NCI-H2227 treated with DMSO at 0.1 percent for 48 hours (cell line): ENCODE results near the gene EGFR.

Experiments
- DNase-seq: peaks from one replicate; lab custom pipeline; 2025; lab: John Stamatoyannopoulos, UW

EGFR gene

DNA sequence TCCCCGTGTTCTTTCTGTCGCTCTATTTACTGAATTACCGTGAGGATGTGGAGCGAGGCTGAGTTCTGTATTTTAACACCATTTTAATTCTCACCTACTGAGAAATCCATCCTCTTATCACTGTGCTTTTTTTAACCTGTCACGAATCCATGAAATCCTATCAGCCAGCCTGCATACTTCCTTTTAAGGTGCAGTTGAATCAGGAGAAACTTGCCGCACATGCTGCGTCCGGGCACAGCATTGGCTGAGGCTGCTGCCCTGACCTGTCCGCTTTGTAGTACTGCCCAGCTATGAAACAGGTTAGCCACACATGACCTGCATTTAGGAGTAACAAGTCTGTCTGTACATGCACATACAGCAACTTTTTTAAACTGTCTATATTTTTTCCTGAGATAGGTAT is 82.5 kb downstream of the EGFR start:
- DNase-seq: no peak

- no peak for DNase-seq
Measured at GRCh38 chr7:55104123-55104522, 85.3 kb downstream of the EGFR start.

DNA sequence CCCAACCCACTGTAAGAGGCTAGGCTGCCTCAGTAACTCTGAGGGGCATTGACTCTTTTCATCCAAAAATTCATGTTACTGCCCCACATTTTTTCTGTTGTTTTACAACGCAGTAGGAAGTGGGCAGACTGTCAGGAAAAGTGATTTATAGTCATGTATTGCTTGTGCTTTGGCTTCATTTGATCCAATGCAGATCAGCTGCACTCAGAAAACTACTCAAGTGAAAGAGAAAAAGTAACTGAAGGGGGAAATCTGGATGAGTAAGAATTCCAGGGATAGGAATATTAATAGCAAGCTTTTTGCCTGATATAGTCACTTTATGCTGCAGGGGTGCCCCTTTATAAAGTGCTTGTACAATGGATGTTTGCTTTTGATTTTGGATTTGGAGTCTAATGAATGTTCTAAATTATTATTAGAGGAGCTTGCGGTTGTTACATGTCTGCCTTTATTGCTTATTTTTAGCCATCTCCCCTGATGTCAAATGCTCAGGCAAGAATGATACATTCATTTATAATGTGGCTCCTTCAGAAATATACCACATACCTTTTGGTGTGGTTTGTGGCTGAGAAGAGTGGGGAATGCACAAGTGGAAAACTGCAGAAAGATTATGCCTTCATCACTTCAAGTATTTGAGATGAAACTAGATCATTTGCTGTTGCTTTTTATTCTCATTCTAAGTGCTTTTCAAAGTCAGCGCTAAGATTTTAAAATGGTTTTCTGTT is 86.1 kb downstream of the EGFR start:
- DNase-seq: no peak

GRCh38 chr7:55105952-55106351 is 87.1 kb downstream of the EGFR start:
- DNase-seq: no peak

DNA sequence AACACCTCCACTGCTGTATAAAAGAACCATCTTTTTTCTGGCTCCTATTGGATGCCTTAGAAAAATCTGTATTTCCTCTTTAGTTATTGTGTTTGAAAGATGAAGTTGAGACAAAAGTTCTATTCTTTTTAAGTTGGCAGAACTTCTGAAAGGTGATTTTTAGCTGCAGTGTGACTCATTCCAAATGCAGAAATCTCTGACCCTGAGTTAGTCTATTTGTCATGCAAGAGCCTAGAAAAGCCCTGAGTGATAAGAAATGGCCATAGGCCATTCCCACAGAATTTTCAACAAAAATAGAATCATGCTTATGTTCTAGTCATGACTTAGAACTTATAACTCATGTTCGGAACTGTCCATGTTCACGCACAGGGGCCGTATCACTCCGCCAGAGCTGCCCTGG is 89.1 kb downstream of the EGFR start:
- no peak for DNase-seq

- DNase-seq: no peak
Measured at GRCh38 chr7:55108401-55108800, 89.6 kb downstream of the EGFR start.

DNA sequence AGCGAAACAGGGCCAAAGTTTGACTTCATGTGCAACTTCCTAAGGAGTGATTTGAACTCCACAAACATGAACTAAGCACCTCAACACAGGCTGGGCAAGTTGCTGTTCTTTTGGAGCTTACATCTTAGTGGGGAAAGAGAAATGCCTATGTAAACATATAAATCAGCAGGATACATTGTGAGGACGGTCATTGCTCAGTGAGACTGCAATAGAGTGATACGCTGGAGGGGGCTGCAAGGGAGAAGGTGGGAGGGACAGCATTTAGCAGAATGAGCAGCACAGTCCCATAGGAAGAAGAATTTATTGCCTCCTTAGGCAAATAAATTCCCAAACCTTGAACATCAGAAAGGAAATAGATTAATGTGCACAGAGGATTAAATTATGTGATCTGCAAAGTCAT is 90.0 kb downstream of the EGFR start:
- no peak for DNase-seq

DNA sequence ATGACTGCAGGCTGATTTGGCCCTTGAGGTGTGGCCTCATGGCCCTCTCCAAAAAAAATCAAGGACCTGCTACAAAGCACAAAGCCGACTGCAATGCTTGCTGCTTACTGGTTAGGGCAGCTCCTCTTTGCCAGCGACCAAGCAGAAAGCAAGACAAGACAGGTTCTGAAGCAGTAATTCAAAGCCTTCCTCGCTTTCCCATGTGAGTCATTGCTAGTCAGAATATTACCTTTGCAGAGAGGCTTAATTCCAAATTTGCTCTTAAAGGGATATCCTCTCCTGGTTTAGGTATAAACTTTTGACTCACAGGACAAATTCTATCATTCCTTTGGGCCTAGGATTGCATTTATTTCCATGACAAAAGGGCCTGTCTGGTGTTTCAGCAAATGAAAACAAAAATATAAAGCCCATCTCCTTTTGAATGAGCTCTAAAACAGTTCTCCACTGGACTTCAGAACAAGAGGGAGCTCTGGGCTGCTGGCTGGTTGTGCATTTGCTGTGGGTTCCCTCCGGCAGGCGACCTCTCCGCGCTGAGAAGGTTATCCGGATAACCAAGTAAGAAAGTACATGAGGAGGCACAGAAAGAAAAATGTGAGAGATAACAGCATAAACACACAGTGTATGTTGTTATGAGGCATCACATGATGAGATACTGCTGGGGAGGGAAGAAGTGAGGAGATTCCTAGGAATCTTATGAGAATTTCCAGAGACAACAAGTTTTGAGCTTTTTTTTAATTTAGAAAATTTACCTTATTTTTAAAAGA is 90.8 kb downstream of the EGFR start:
- no peak for DNase-seq

GRCh38 chr7:55110282-55110992 is 91.6 kb downstream of the EGFR start:
- DNase-seq: no peak

GRCh38 chr7:55110993-55111361 is 92.2 kb downstream of the EGFR start:
- DNase-seq: no peak

DNA sequence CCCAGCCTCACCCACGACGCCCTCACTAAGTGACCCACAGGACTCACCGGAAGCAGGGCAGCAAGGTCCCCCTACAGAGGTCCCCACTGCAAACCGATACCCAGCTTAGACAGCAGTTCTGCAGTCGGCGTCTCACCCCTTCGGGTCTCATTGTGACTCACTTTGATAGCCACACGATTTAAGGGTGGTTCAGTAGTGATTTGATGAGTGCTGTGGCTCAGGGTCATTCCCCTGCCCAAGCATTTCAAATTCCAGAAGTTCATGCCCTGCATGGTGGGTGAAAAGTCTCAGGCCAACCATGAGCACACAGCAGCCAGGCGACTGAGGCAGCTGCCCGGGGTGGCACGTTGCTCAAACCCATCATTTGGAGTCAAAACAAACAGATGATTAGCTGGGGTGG is 93.2 kb downstream of the EGFR start:
- no peak for DNase-seq

- DNase-seq: no peak
Measured at GRCh38 chr7:55113760-55114540, 95.1 kb downstream of the EGFR start.

DNA sequence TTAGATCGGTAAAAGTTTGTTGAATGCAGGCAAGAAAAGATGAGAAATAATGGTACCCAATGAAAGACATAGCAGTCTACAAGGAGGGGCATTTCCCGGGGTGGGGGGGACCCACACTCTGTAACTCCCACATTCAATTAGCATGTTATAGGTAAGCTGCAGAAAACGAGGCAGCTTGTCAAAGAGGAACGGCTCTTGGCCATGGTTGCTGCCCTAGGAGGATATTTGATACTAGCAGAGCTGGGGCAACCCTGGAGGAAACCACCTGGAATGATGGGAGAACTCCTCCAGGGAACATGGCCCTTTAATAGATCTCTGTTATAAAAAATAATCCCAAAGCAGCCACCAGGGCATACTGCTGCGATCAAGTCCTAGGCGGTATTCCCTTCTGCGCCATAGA is 98.5 kb downstream of the EGFR start:
- no peak for DNase-seq

- no peak for DNase-seq
Measured at GRCh38 chr7:55118426-55118825, 99.6 kb downstream of the EGFR start.

GRCh38 chr7:55119571-55119970 is 100.8 kb downstream of the EGFR start:
- no peak for DNase-seq

DNA sequence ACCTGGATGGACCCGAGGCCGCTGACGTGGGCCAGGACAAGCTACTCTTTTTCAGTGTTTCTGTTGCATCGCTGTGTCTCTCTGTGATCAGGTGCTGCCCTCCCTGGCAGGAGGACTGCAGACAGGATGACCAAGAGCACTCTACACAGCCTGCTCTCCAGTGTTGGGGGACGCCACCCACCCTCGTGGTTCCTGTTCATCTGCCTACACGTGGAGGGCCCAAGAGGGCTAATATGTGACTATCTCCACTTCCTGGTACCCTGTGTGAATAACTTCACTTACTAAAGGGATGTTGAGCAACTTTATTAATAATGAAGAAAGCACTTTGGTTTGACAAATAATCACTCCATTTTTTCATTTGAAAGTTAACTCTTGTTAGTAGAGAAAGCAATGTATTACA is 101.3 kb downstream of the EGFR start:
- no peak for DNase-seq

DNA sequence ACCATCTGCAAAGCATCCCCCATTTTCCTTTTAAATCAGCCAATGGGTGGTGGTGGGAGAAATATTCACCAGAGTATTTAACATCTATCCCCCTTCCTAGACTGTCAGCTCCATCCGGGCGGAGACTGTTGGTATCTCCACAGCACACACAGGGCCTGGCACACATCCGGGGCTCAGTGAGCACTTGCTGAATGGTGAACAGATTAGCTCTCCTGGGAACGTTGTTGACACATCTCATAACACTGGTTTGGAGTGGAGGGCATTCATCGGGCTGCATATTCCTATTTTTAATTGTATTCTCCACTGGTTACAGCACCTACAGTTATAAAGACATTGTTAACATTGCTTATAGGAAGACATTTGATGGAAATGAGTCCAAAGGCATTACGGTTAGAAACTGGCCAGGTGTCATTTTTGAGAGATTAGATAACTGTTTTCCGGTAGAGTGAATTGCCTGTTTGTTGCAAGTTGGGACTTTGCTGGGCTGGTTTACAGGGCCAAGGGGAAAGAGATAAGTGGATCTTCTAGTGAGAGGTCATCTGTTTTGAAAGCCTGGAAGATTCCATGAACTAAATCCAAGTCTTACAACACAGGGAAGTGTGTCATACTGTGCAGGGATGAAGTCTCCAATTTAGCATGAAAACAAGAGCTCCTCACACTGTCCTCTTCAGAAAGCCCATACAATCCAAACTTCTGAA is 101.8 kb downstream of the EGFR start:
- DNase-seq: no peak

GRCh38 chr7:55121249-55121648 is 102.4 kb downstream of the EGFR start:
- DNase-seq: no peak

- DNase-seq: no peak
Measured at GRCh38 chr7:55122263-55122662, 103.4 kb downstream of the EGFR start.

DNA sequence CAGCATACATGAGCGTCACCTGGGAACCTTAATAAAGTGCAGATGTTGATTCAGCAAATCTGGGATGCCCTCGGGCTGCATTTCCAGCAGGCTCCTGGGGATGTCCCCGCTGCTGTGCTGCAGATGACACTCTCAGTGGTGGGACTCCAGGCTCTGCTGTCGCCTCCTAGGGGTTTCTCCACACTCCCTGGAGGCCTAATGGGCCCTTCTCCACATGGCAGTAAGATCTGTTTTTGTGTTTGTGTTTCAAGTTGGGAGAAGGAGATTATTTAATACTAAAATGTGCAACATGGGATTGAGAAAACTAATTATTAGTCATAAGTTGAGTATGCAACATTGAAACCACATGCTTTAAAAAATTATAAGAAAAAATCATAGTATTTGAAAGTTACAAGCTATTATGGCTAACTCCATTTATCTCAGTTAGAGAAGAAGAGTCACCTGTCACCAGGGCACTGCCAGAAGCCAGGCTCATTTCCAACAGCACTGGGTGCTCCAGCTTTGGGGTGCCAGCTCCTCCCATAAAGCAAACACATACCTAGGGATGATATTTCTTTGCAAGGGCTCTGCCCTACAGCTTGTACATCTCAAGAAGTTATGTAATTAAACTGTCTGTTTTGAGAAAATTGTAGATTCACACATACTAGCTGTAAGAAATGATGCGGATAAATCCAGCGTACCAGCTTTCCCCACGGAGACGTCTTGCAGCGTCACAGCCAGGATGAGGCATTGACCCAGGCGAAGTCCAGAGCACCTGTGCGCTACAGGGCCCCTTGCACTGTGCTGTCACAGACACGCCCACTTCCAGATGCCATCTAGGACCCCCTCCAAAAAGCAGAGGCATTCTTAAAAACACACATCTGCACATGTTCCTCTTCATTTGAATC is 106.4 kb downstream of the EGFR start:
- no peak for DNase-seq

GRCh38 chr7:55127135-55127551 is 108.3 kb downstream of the EGFR start:
- no peak for DNase-seq
